AG08395 (cell line): ENCODE data around the gene SLC22A23.
"Not testable (repeated sequence)": the region's sequence is repeated elsewhere in the genome, so short reads cannot be mapped to it uniquely, and the experiment has no call there.

Experiments
- DNase-seq: peaks from one replicate; pipeline ENCODE4 v3.0.0; 2012; ENCODE audit warnings: mixed read lengths, low spot score

SLC22A23 gene

GRCh38 chr6:3244003-3244831, 212.6 kb downstream of the SLC22A23 start:
- DNase-seq: no peak

DNA sequence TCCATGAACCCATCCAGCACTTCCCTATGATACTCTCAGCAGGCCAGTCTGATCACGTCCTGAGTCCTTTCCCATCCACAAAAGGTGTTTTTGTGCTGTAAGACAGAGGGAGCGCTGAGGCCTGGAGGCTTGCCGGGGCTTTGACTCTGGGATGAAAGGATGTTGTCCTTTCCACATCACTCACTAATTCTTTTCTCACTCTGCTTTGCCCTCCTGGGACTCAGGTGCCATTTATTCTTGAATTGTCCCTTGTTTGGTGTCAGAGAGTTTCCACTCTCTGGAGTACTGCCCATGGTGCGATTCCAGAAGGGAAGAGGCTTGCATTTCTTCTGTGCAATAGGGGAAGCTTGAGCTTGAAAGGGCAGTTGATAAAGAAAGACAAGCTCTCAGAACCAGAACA, 214.1 kb downstream of the SLC22A23 start:
- DNase-seq: no peak

DNA sequence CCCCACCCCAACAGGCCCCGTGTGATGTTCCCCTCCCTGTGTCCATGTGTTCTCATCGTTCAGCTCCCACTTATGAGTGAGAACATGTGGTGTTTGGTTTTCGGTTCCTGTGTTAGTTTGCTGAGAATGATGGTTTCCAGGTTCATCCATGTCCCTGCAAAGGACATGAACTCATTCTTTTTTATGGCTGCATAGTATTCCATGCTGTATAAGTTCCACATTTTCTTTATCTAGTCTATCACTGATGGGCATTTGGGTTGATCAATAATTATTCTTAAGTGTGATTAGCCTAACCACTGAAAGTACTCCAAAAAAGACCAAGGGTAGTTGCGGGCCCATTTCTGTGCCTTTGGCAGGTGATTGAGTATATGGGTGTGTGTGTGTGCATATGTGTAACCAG, 215.1 kb downstream of the SLC22A23 start:
- not testable (repeated sequence) for DNase-seq

- no peak for DNase-seq
Observed at GRCh38 chr6:3240595-3240994, 216.3 kb downstream of the SLC22A23 start.

DNA sequence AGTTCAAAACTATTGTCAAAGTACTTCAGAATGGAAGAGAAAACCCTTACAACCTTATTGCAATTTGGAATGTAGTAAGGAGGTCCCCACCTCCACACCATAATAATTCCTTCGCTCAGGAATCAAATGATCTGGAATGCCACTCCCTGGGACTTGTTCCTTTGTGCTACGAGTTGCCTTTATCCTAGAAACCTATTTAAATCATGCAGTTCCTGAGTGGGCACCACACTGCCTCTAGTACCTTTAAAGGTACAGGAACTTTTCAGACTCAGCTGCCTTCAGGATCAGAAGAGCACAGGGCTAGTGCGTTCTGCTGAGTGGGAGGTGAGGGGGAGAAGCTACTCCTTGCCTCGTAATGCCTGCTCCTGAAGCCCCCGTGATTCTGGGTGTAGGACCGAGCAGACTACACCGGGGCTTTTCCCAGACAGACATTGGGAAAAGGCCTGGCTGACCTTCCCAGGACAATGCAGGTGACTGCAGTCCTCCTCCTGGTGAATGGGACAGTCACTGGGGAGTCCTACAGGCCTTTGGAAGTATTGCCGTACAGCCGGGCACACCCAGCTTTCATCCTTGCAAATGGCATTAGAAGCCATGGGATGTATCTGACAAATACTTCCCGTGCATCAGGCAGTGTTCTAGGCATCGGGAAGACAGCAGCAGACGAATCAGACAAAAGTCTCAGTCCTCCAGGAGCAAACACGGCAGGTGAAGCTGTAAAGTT, 217.6 kb downstream of the SLC22A23 start:
- no peak for DNase-seq

DNA sequence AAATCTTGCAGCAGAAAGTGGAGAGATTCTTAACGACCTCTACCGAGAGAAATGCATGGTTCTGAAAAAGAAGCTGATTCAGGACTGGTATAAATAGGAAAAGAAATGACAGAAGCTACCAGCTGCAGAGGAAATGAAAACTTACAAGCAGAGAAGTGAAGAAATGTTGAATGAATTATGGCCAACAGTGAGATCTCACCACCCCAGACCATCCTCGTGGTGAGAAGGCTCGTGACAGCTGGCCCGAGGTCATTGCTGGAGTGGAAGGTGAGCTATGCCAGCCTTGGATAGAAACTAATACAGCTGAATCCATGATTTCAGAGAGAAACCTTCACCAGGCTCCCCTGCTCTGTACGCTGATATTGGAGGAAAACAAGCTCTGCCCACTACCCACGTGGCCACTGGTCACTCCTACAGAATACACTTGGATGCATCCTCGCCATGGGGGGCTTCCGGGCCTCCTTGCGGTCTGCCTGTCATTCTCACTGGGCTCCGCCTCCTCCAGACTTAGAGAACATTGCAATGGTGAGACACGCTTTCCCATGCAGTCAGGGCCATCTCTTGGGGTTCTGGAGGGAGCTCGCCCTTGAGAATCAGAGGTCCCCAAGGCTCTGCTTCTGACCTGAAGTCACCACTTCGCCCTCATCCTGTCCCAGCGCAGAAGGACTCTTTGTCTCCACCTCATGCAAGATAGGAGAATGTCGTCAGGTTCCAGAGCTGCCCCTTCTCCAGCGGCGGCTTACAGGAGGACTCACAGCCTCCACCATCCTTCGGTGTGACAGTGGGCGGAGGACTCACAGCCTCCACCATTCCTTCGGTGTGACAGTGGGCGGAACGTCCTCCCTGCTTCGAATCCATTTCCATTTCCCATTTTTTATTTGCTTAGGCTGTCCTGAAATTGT, 218.8 kb downstream of the SLC22A23 start:
- peak; percentile 25 for DNase-seq

DNA sequence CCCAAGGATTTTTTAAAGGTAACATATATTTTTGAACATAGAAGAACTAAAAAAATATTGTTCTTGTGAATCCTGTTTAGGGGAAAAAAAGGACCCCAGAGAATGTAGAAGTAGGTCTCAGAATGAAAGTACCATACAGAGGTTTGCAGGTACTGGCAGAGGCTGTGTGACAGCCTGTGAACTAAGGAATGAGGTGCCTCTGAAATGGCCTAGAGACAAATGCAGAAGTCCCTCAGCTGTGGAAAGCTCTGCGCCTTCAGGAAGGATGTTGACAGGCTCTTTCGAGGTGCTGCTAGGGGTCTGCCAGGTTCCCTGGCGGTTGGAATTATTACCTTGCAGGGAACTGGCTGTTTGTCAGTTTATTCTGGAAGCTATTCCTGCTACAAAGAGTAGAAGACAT, 220.8 kb downstream of the SLC22A23 start:
- DNase-seq: no peak

- DNase-seq: no peak
Observed at GRCh38 chr6:3235486-3235885, 221.4 kb downstream of the SLC22A23 start.

GRCh38 chr6:3233904-3234303, 222.9 kb downstream of the SLC22A23 start:
- no peak for DNase-seq

- DNase-seq: no peak
Observed at GRCh38 chr6:3233321-3233720, 223.5 kb downstream of the SLC22A23 start.

GRCh38 chr6:3232017-3232945, 224.6 kb downstream of the SLC22A23 start:
- no peak for DNase-seq

DNA sequence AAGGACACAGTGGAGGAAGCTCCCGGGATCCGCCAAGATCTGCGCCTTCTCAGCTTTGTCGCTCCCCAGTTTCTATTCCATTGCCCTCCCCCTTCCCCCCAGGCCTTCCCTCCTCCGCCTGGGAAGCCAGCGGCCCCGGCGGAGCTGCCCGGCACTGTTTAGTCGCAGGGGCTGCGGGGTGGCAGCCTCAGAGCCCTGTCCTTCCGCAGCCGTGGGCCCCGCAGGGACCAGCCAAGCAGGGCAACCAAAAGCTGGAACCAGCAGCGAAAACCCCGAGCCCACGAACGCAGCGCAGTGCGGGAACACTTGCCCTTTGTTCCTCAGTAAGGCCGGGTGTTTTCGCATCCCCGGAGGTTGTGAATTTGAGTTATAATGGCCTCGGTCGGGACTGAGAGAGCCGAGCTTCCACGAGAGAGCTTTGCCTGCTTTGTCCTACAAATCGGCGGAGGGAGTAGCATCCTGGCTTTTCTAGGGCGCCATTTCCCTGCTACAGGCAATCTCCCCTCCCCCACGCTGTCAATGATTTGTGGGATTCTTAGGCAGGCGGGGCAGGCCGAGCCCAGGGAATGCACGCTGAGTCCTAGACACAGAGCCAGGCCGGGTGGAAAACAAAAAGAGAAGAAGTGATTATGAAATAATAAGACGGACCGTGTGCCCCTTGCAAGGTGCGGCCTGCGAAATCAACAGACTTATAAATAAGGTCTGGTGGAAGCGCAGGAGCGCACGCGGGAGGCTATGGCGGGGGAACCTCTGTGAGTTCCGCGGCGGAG, 225.4 kb downstream of the SLC22A23 start:
- peak; percentile 81 for DNase-seq

GRCh38 chr6:3230900-3231246, 226.0 kb downstream of the SLC22A23 start:
- no peak for DNase-seq

GRCh38 chr6:3230256-3230882, 226.5 kb downstream of the SLC22A23 start:
- DNase-seq: no peak

DNA sequence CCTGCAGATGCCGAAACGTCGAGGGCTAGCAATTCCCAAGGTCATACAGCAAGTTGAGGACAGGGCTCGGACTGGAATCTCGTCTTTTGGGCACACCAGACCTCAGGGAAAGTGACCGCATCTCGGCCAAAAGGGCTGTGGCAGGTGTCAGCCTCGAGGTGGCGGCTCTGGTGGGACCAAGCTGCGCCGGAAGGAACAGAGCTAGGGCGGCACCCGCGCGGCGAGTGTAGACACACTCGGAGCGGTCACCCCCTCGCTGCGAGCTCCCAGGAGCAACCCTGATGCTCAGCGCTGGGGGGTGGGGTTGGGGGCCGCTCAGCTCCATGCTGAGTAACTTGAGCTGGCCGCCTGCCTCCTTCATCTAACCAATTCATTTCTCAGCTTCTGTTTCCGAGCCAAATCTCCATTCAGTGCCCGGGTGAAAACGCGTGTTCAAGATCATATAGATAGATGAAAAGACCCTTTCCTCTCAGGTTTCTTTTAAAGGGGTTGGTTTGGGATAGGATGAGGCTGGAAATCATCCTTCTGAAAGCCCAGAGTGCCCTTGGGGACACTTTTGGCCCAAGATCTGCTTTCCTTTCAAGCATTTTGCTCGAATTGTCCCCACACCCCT, 227.2 kb downstream of the SLC22A23 start:
- DNase-seq: no peak

- DNase-seq: no peak
Observed at GRCh38 chr6:3228771-3229565, 227.9 kb downstream of the SLC22A23 start.

DNA sequence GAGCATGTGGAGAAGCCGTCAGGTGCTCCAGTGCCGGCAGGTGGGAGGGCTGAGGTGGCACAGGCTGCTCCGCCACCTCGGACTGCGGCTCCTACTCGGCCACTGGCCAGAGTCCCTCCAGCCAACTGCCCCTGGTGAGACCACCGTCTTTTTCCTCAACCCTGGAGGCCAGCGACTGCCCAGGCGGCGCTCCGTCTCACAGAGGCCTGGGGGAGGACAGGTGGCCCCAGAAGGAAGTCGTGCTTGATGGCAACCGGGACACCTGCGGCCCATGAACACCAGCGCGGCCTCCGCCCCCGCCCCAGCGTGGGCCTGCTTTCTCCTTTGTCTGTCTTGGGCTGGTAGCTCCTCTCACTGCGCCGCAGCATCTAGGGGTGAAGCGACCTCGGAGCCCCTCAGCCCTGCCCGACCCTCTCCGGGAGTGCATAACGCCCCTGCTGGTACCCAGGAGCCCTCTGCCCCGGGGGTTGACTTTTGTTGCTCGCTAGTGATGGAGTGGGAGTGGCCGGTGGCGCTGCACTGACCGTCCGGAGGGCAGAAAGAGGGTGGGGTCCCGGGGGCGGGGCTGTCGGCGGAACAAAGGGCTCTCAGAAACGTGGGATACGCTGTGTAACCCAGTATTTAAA, 228.7 kb downstream of the SLC22A23 start:
- DNase-seq: no peak

GRCh38 chr6:3227363-3228045, 229.3 kb downstream of the SLC22A23 start, which contains the start of gene TUBB2B:
TUBB2B (minus strand) TSS chr6:3227653; CDS start chr6:3227543, 110 bp downstream.
- no peak for DNase-seq
